Thyroid gland (tissue), 4 donors: ENCODE measurements around the gene BIRC7. TPM values are rescaled to one million over a fixed set of nuclear protein-coding genes. Genes with fewer than 3 reads are reported as not detected.
A peak's percentile ranks its signal among the peaks of the same experiment; 100 is the strongest.

ENCODE experiments used
- DNase-seq, 2 donors: peaks; one replicate each; pipeline ENCODE4 v3.0.0-alpha.2; 2019
- H3K27ac ChIP-seq, 3 donors: fragments of 200-600 bp; sonication (generic); 1 replicate in 2 of 3; 2 replicates in 1 of 3; pipeline ENCODE4 v1.5.1; 2016 to 2019; ENCODE audit warnings: mild to moderate bottlenecking in 1 of 3, moderate library complexity in 1 of 3
- H3K27me3 ChIP-seq: fragments of 200-600 bp; sonication (generic); one replicate; pipeline ENCODE4 v1.5.1; 2019
- H3K36me3 ChIP-seq, 2 donors: fragments of 200-600 bp; sonication (generic); one replicate each; pipeline ENCODE4 v1.5.1; 2016 to 2019
- H3K4me1 ChIP-seq, 2 donors: fragments of 200-600 bp; sonication (generic); one replicate each; pipeline ENCODE4 v1.5.1; 2017 to 2019
- H3K4me3 ChIP-seq, 3 donors: fragments of 200-600 bp; sonication (generic); replicated peaks in 1 of 3; 1 replicate in 2 of 3; 2 replicates in 1 of 3; pipeline ENCODE4 v1.5.1; 2016; ENCODE audit warnings: mild to moderate bottlenecking in 1 of 3
- H3K9me3 ChIP-seq: fragments of 200-600 bp; sonication (generic); one replicate; pipeline ENCODE4 v1.5.1; 2017
- POLR2A ChIP-seq, 2 donors: fragments of 450-650 bp; IDR thresholded peaks; one replicate each; pipeline ENCODE4 v1.6.1; 2017; ENCODE audit warnings: antibody characterized with exemption in 2 of 2, mild to moderate bottlenecking in 2 of 2, moderate library complexity in 1 of 2
- WGBS, 2 donors: methylation state at CpG; one replicate each; pipeline ENCODE4 v1.1.5; 2017; 5-methylcytosine and 5-hydroxymethylcytosine counted together
- intact Hi-C: fragments of 100-400 bp; cut with DNase I; formaldehyde crosslinking; loops from one replicate; pipeline ENCODE4 v1.15.1; 2023
- total RNA-seq, 4 donors: library from RNA; depleted of rRNA; stranded (reverse); fragments of >200 nt; gene quantifications; one replicate each; pipeline ENCODE4 v1.2.3, GENCODE V29; 2016
- TF ChIP-seq, protein P1 (sequence below), 6 experiments: fragments of 200-600 bp in 3 of 6; fragments of 450-650 bp in 3 of 6; sonication (generic) in 3 of 6; IDR thresholded peaks; one replicate each; pipeline ENCODE4 v1.5.1; 2016 to 2019; ENCODE audit warnings: antibody characterized with exemption in 6 of 6, mild to moderate bottlenecking in 2 of 6, inconsistent platforms in 1 of 6, moderate library complexity in 1 of 6

BIRC7 gene
- total RNA-seq, 4 donors from 2014 or later = not detected

DNA sequence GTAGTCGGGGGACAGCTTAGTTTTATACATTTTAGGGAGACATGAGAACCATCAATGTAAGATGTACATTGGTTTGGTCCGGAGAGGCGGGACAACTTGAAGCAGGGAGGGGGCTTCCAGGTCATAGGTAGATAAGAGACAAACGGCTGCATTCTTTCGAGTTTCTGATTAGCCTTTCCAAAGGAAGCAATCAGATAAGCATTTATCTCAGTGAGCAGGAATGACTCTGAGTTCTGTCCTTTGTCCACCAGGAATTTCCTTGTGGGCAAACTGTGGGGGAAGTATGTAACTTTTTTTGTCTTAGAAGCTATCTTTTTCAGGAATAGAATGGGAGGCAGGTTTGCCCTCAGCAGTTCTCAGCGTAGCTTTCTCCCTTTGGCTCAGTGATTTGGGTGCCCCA lies 21.2 kb upstream of the BIRC7 start:
- no peak overlapping the region for H3K4me3 ChIP-seq
- intact Hi-C loops = no loop called here
- TF ChIP-seq, protein P1, sequence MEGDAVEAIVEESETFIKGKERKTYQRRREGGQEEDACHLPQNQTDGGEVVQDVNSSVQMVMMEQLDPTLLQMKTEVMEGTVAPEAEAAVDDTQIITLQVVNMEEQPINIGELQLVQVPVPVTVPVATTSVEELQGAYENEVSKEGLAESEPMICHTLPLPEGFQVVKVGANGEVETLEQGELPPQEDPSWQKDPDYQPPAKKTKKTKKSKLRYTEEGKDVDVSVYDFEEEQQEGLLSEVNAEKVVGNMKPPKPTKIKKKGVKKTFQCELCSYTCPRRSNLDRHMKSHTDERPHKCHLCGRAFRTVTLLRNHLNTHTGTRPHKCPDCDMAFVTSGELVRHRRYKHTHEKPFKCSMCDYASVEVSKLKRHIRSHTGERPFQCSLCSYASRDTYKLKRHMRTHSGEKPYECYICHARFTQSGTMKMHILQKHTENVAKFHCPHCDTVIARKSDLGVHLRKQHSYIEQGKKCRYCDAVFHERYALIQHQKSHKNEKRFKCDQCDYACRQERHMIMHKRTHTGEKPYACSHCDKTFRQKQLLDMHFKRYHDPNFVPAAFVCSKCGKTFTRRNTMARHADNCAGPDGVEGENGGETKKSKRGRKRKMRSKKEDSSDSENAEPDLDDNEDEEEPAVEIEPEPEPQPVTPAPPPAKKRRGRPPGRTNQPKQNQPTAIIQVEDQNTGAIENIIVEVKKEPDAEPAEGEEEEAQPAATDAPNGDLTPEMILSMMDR (IDR thresholded peaks at IDR 0.05) = no peak
- no peak for TF ChIP-seq POLR2A (IDR thresholded peaks at IDR 0.05)
- WGBS, 2 donors = 62 to 69% methylated on average over 6 of the region's 6 CpGs
- peaks cover 20 to 24% of the 10 kb centered on the region in 2 donors for H3K36me3 ChIP-seq
- no peaks in the 10 kb centered on the region for H3K27me3 ChIP-seq
- no peak overlapping the region for H3K27ac ChIP-seq
- H3K4me1 ChIP-seq = peaks cover 18 to 28% of the 10 kb centered on the region in 2 donors
- DNase-seq = no peak
- no peaks in the 10 kb centered on the region for H3K9me3 ChIP-seq

GRCh38 chr20:63215101-63216040 lies 20.3 kb upstream of the BIRC7 start:
- no peaks in the 10 kb centered on the region for H3K9me3 ChIP-seq
- peak overlapping the region; percentile 76 to 89 (median 83) for H3K27ac ChIP-seq
- TF ChIP-seq, protein P1 (IDR thresholded peaks at IDR 0.05) = peak in 3 of 6 experiments; percentile 10 to 32 (median 19)
- peak in 1 of 2 donors; percentile 12 for TF ChIP-seq POLR2A (IDR thresholded peaks at IDR 0.05)
- peaks cover 18 to 29% of the 10 kb centered on the region in 2 donors for H3K4me1 ChIP-seq
- peak overlapping the region; percentile 21 to 71 (median 67) for H3K4me3 ChIP-seq
- H3K27me3 ChIP-seq = no peaks in the 10 kb centered on the region
- intact Hi-C loops = no loop called here
- H3K36me3 ChIP-seq = peaks cover 12 to 24% of the 10 kb centered on the region in 2 donors
- 2 to 6% methylated on average over 28 to 46 of the region's 81 CpGs for WGBS, 2 donors
- DNase-seq = peak; percentile 67 to 72

GRCh38 chr20:63216041-63216848 lies 19.5 kb upstream of the BIRC7 start, which contains the start of gene YTHDF1:
YTHDF1 (minus strand) TSS chr20:63216131; CDS start chr20:63215892, 239 bp downstream.
- DNase-seq = peak; percentile 99
- Histone ChIP-seq H3K27me3 (no peaks in the 10 kb centered on the region), H3K27ac (peak within 1 kb of the TSS; percentile 76 to 89 (median 83)), H3K9me3 (no peaks in the 10 kb centered on the region), H3K36me3 (peaks cover 6 to 21% of the 10 kb centered on the region in 2 donors), H3K4me3 (peak within 1 kb of the TSS; percentile 37 to 71 (median 67)), H3K4me1 (peaks cover 18 to 38% of the 10 kb centered on the region in 2 donors)
- intact Hi-C loops = no loop called here
- 7 to 24% methylated on average over 6 to 21 of the region's 96 CpGs for WGBS, 2 donors
- peak; percentile 35 to 84 for TF ChIP-seq POLR2A (IDR thresholded peaks at IDR 0.05)
- TF ChIP-seq, protein P1 (IDR thresholded peaks at IDR 0.05) = peak in 1 of 6 experiments; percentile 18

DNA sequence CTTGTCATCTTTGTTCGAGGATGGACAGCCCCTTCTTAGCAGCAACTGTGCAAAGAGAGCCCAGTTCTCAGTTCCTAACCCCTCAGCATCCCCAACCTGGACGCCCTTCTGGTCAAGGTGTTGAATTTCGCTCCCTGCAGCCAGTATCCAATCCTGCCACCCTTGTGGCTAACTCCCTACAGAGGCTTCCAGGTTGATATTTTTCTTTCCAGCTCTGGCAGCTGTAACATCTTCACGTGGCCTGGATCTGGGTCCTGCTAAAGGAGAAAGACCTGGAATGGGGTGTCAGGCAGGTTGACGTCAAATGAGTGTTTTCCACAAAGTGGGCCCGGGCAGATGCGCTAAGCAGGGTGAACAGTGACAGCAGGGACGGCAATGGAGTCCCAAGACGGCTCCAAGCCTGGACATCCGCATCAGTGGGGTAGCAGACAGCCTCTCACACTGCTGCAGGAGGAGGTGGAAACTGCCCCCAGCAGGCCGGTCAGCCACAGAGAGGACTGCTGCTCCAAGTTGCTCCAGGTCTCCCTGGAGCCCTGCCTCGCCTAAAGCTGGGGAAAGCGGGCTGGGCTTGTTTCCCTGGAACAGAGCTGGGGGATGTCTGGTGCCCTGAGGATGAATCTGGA lies 18.7 kb upstream of the BIRC7 start:
- no peak for DNase-seq
- H3K4me3 ChIP-seq = peak overlapping the region in 1 of 3 donors; percentile 67
- peaks cover 18 to 42% of the 10 kb centered on the region in 2 donors for H3K4me1 ChIP-seq
- no peaks in the 10 kb centered on the region for H3K27me3 ChIP-seq
- H3K27ac ChIP-seq = peak overlapping the region in 2 of 3 donors; percentile 46 to 65
- H3K9me3 ChIP-seq = no peaks in the 10 kb centered on the region
- WGBS, 2 donors = 85% methylated on average over 11 to 13 of the region's 13 CpGs
- peaks cover 2 to 21% of the 10 kb centered on the region in 2 donors for H3K36me3 ChIP-seq
- intact Hi-C loops = no loop called here
- no peak for TF ChIP-seq POLR2A (IDR thresholded peaks at IDR 0.05)
- TF ChIP-seq, protein P1 (IDR thresholded peaks at IDR 0.05) = no peak
